IPS DF 6.9 (cell line): ENCODE measurements around the gene CTDP1.

Experiments
- DNase-seq: peaks from one replicate; pipeline ENCODE4 v3.0.0-alpha.2; 2013; ENCODE audit warnings: low read depth, low spot score
- H3K27ac ChIP-seq: one replicate; pipeline ENCODE4 v1.5.1; 2013; ENCODE audit warnings: low read length, control low read depth
- H3K27me3 ChIP-seq: 2 replicates; pipeline ENCODE4 v1.6.1; 2013; ENCODE audit warnings: mild to moderate bottlenecking, low read length; ENCODE audit not compliant: control insufficient read depth, insufficient read depth
- H3K36me3 ChIP-seq: 2 replicates; pipeline ENCODE4 v1.6.1; 2013; ENCODE audit warnings: low read length; ENCODE audit not compliant: control insufficient read depth, insufficient read depth
- H3K4me1 ChIP-seq: 2 replicates; pipeline ENCODE4 v1.6.1; 2013; ENCODE audit warnings: low read length; ENCODE audit not compliant: control insufficient read depth, insufficient read depth
- H3K4me3 ChIP-seq: 2 replicates; pipeline ENCODE4 v1.5.1; 2013; ENCODE audit warnings: mild to moderate bottlenecking, low read length
- H3K9me3 ChIP-seq: 2 replicates; pipeline ENCODE4 v1.6.1; 2013; ENCODE audit warnings: low read length, inconsistent platforms; ENCODE audit not compliant: control insufficient read depth, insufficient read depth
- WGBS: extraction: QIAGEN DNeasy Blood & Tissue Kit; methylation state at CpG from one replicate; pipeline ENCODE4 v1.1.7; 2013; ENCODE audit warnings: mixed read lengths, missing lambda C conversion rate; ENCODE audit not compliant: insufficient read length, insufficient coverage; 5-methylcytosine and 5-hydroxymethylcytosine counted together

Gene CTDP1

GRCh38 chr18:79763407-79763806, 83.8 kb downstream of the CTDP1 start:
- Histone ChIP-seq H3K27ac (no peak overlapping the region), H3K27me3 (no peaks in the 10 kb centered on the region), H3K4me1 (no peaks in the 10 kb centered on the region), H3K4me3 (no peak overlapping the region), H3K9me3 (no peaks in the 10 kb centered on the region; the same call in 1 of the 2 replicates), H3K36me3 (no peaks in the 10 kb centered on the region)
- no peak for DNase-seq

- Histone ChIP-seq H3K36me3 (no peaks in the 10 kb centered on the region), H3K4me3 (no peak overlapping the region), H3K4me1 (no peaks in the 10 kb centered on the region), H3K27ac (no peak overlapping the region), H3K27me3 (no peaks in the 10 kb centered on the region), H3K9me3 (no peaks in the 10 kb centered on the region; the same call in 1 of the 2 replicates)
- WGBS, result no CpG with 5 or more reads among the region's 6 CpGs
- no peak for DNase-seq
Measured at GRCh38 chr18:79764131-79764530, 84.5 kb downstream of the CTDP1 start.

GRCh38 chr18:79765491-79766245, 86.1 kb downstream of the CTDP1 start:
- H3K27me3 ChIP-seq, result no peaks in the 10 kb centered on the region
- H3K36me3 ChIP-seq, result no peaks in the 10 kb centered on the region
- no peak overlapping the region for H3K4me3 ChIP-seq
- no peak for DNase-seq
- H3K9me3 ChIP-seq, result no peaks in the 10 kb centered on the region; the same call in 1 of the 2 replicates
- H3K4me1 ChIP-seq, result no peaks in the 10 kb centered on the region
- WGBS, result no CpG with 5 or more reads among the region's 14 CpGs
- no peak overlapping the region for H3K27ac ChIP-seq

- no peak overlapping the region for H3K4me3 ChIP-seq
- H3K9me3 ChIP-seq, result no peaks in the 10 kb centered on the region; the same call in 1 of the 2 replicates
- H3K36me3 ChIP-seq, result no peaks in the 10 kb centered on the region
- no peaks in the 10 kb centered on the region for H3K4me1 ChIP-seq
- no CpG with 5 or more reads among the region's 16 CpGs for WGBS
- no peak overlapping the region for H3K27ac ChIP-seq
- no peaks in the 10 kb centered on the region for H3K27me3 ChIP-seq
- no peak for DNase-seq
Measured at GRCh38 chr18:79766308-79766707, 86.7 kb downstream of the CTDP1 start.

GRCh38 chr18:79768745-79769144, 89.1 kb downstream of the CTDP1 start:
- DNase-seq, result no peak
- H3K27me3 ChIP-seq, result no peaks in the 10 kb centered on the region
- H3K4me1 ChIP-seq, result no peaks in the 10 kb centered on the region
- no peak overlapping the region for H3K27ac ChIP-seq
- H3K9me3 ChIP-seq, result no peaks in the 10 kb centered on the region; the same call in 1 of the 2 replicates
- H3K36me3 ChIP-seq, result peaks cover 3% of the 10 kb centered on the region; the same call in 1 of the 2 replicates
- WGBS, result no CpG with 5 or more reads among the region's 3 CpGs
- H3K4me3 ChIP-seq, result no peak overlapping the region

GRCh38 chr18:79769698-79770500, 90.3 kb downstream of the CTDP1 start:
- no CpG with 5 or more reads among the region's 31 CpGs for WGBS
- no peak for DNase-seq
- no peak overlapping the region for H3K27ac ChIP-seq
- H3K9me3 ChIP-seq, result no peaks in the 10 kb centered on the region; the same call in 1 of the 2 replicates
- no peaks in the 10 kb centered on the region for H3K4me1 ChIP-seq
- H3K4me3 ChIP-seq, result no peak overlapping the region
- no peaks in the 10 kb centered on the region for H3K27me3 ChIP-seq
- peaks cover 3% of the 10 kb centered on the region; the same call in 1 of the 2 replicates for H3K36me3 ChIP-seq

- peaks cover 3% of the 10 kb centered on the region; the same call in 1 of the 2 replicates for H3K36me3 ChIP-seq
- no peak overlapping the region for H3K4me3 ChIP-seq
- H3K27ac ChIP-seq, result no peak overlapping the region
- DNase-seq, result no peak
- no CpG with 5 or more reads among the region's 11 CpGs for WGBS
- no peaks in the 10 kb centered on the region for H3K4me1 ChIP-seq
- no peaks in the 10 kb centered on the region for H3K27me3 ChIP-seq
- H3K9me3 ChIP-seq, result no peaks in the 10 kb centered on the region; the same call in 1 of the 2 replicates
Measured at GRCh38 chr18:79770501-79770815, 90.9 kb downstream of the CTDP1 start.

GRCh38 chr18:79770826-79771225, 91.2 kb downstream of the CTDP1 start:
- H3K27me3 ChIP-seq, result no peaks in the 10 kb centered on the region
- H3K4me1 ChIP-seq, result no peaks in the 10 kb centered on the region
- no peak for DNase-seq
- no CpG with 5 or more reads among the region's 24 CpGs for WGBS
- H3K9me3 ChIP-seq, result no peaks in the 10 kb centered on the region; the same call in 1 of the 2 replicates
- H3K4me3 ChIP-seq, result no peak overlapping the region
- H3K27ac ChIP-seq, result no peak overlapping the region
- H3K36me3 ChIP-seq, result peaks cover 3% of the 10 kb centered on the region; the same call in 1 of the 2 replicates

- H3K9me3 ChIP-seq, result no peaks in the 10 kb centered on the region; the same call in 1 of the 2 replicates
- peaks cover 3% of the 10 kb centered on the region; the same call in 1 of the 2 replicates for H3K36me3 ChIP-seq
- H3K4me3 ChIP-seq, result no peak overlapping the region
- H3K4me1 ChIP-seq, result no peaks in the 10 kb centered on the region
- no peak overlapping the region for H3K27ac ChIP-seq
- no peak for DNase-seq
- no peaks in the 10 kb centered on the region for H3K27me3 ChIP-seq
- no CpG with 5 or more reads among the region's 35 CpGs for WGBS
Measured at GRCh38 chr18:79771446-79772107, 92.0 kb downstream of the CTDP1 start.

GRCh38 chr18:79772108-79772864, 92.7 kb downstream of the CTDP1 start:
- Histone ChIP-seq H3K27me3 (no peaks in the 10 kb centered on the region), H3K4me3 (no peak overlapping the region), H3K9me3 (no peaks in the 10 kb centered on the region), H3K4me1 (no peaks in the 10 kb centered on the region), H3K36me3 (peaks cover 3% of the 10 kb centered on the region; the same call in 1 of the 2 replicates), H3K27ac (no peak overlapping the region)
- no peak for DNase-seq
- WGBS, result no CpG with 5 or more reads among the region's 38 CpGs
